IMR-90 (cell line): ENCODE measurements around the gene TERC. TPM values are rescaled to one million over a fixed set of nuclear protein-coding genes. Genes with fewer than 3 reads are reported as not detected.

ENCODE experiments used
- ATAC-seq: fragments of 200-7000 bp; cut with Tn5 transposase; 2 replicates; pipeline ENCODE4 v1.9.1; 2020; ENCODE audit warnings: low read depth, mild to moderate bottlenecking, moderate library complexity
- BruUV-seq: library from RNA; stranded (reverse); fragments of 400-500 nt; replicated peaks from 2 replicates; lab custom pipeline; 2021; lab: Mats Ljungman, UMichigan
- CTCF ChIA-PET: fragments of 300-600 bp; formaldehyde crosslinking; extraction: SDS; loops from one replicate; lab custom pipeline; 2021; ENCODE audit warnings: antibody characterized with exemption; lab: Yijun Ruan, JAX
- POLR2A ChIA-PET: fragments of 300-600 bp; sonication (Branson Sonifier 250); formaldehyde crosslinking; loops from one replicate; lab custom pipeline; 2022; ENCODE audit warnings: antibody characterized with exemption; ENCODE audit not compliant: unreplicated experiment; lab: Charles Lee
- DNase-seq: peaks from one replicate; pipeline ENCODE4 v3.0.0; 2013
- H2AFZ ChIP-seq: replicated peaks from 2 replicates; pipeline ENCODE3; 2013; ENCODE audit warnings: low read length, mild to moderate bottlenecking; ENCODE audit not compliant: poor library complexity
- H2AK5ac ChIP-seq: 2 replicates; pipeline ENCODE4 v1.6.1; 2013; ENCODE audit warnings: low read depth, low read length, inconsistent platforms
- H2AK9ac ChIP-seq: replicated peaks from 2 replicates; pipeline ENCODE3; 2013; ENCODE audit warnings: mild to moderate bottlenecking, low read depth, low read length, moderate library complexity; ENCODE audit not compliant: poor library complexity
- H2BK120ac ChIP-seq: 2 replicates; pipeline ENCODE4 v1.6.1; 2013; ENCODE audit warnings: low read depth, low read length, inconsistent platforms
- H2BK15ac ChIP-seq: 3 replicates; pipeline ENCODE4 v1.6.1; 2013; ENCODE audit warnings: low read depth, low read length, inconsistent platforms
- H2BK20ac ChIP-seq: 2 replicates; pipeline ENCODE4 v1.6.1; 2013; ENCODE audit warnings: low read depth, mild to moderate bottlenecking, inconsistent platforms, low read length, moderate library complexity
- H2BK5ac ChIP-seq: 2 replicates; pipeline ENCODE4 v1.6.1; 2013; ENCODE audit warnings: mild to moderate bottlenecking, low read depth, low read length, inconsistent platforms; ENCODE audit not compliant: poor library complexity, severe bottlenecking
- H3K14ac ChIP-seq: replicated peaks from 2 replicates; pipeline ENCODE4 v1.6.1; 2013; ENCODE audit warnings: low read depth, low read length, inconsistent platforms
- H3K18ac ChIP-seq: 2 replicates; pipeline ENCODE4 v1.6.1; 2013; ENCODE audit warnings: low read depth, low read length, control low read depth
- H3K23ac ChIP-seq: 2 replicates; pipeline ENCODE4 v1.6.1; 2013; ENCODE audit warnings: low read depth, low read length, inconsistent platforms
- H3K27ac ChIP-seq: 2 replicates; pipeline ENCODE4 v1.5.1; 2013; ENCODE audit warnings: mild to moderate bottlenecking, control low read depth, low read length; ENCODE audit not compliant: insufficient read depth
- H3K27me3 ChIP-seq: 2 replicates; pipeline ENCODE4 v1.6.1; 2013; ENCODE audit warnings: low read length; ENCODE audit not compliant: control insufficient read depth, insufficient read depth
- H3K36me3 ChIP-seq: 2 replicates; pipeline ENCODE4 v1.6.1; 2013; ENCODE audit warnings: low read length, mixed read lengths; ENCODE audit not compliant: control insufficient read depth, insufficient read depth
- H3K4ac ChIP-seq: 2 replicates; pipeline ENCODE4 v1.6.1; 2013; ENCODE audit warnings: low read depth, low read length, inconsistent platforms
- H3K4me1 ChIP-seq: 2 replicates; pipeline ENCODE4 v1.6.1; 2013; ENCODE audit warnings: low read length, mixed read lengths; ENCODE audit not compliant: control insufficient read depth, insufficient read depth
- H3K4me2 ChIP-seq: 2 replicates; pipeline ENCODE4 v1.6.1; 2013; ENCODE audit warnings: low read depth, mild to moderate bottlenecking, control low read depth, low read length, moderate library complexity
- H3K4me3 ChIP-seq: 2 replicates; pipeline ENCODE4 v1.5.1; 2013; ENCODE audit warnings: low read depth, mild to moderate bottlenecking, control low read depth, low read length, moderate library complexity; ENCODE audit not compliant: insufficient read depth
- H3K56ac ChIP-seq: 2 replicates; pipeline ENCODE4 v1.6.1; 2013; ENCODE audit warnings: low read length, inconsistent platforms; ENCODE audit not compliant: insufficient read depth; ENCODE audit errors: extremely low read depth
- H3K79me1 ChIP-seq, 2 experiments: 2 replicates each; pipeline ENCODE4 v1.6.1; 2013; ENCODE audit warnings: low read length in 2 of 2, inconsistent platforms in 1 of 2, low read depth in 1 of 2
- H3K9ac ChIP-seq: 2 replicates; pipeline ENCODE4 v1.6.1; 2013; ENCODE audit warnings: low read depth, low read length, control low read depth
- H3K9me1 ChIP-seq: 2 replicates; pipeline ENCODE4 v1.6.1; 2013; ENCODE audit warnings: low read length, inconsistent platforms; ENCODE audit not compliant: insufficient read depth
- H3K9me3 ChIP-seq: 2 replicates; pipeline ENCODE4 v1.6.1; 2013; ENCODE audit warnings: low read length; ENCODE audit not compliant: control insufficient read depth, insufficient read depth
- H4K20me1 ChIP-seq: 2 replicates; pipeline ENCODE4 v1.6.1; 2013; ENCODE audit warnings: low read length, inconsistent platforms; ENCODE audit not compliant: insufficient read depth
- H4K5ac ChIP-seq: 2 replicates; pipeline ENCODE4 v1.6.1; 2013; ENCODE audit warnings: mild to moderate bottlenecking, low read depth, low read length, control low read depth
- H4K8ac ChIP-seq, 2 experiments: 2 replicates each; pipeline ENCODE4 v1.6.1; 2013; ENCODE audit warnings: low read depth in 2 of 2, low read length in 2 of 2, control low read depth in 1 of 2, inconsistent platforms in 1 of 2
- H4K91ac ChIP-seq: 2 replicates; pipeline ENCODE4 v1.6.1; 2013; ENCODE audit warnings: low read depth, low read length, inconsistent platforms; ENCODE audit not compliant: insufficient read depth
- BHLHE40 ChIP-seq: fragments of 150-350 bp; IDR thresholded peaks from 2 replicates; pipeline ENCODE4 v1.6.1; 2016; ENCODE audit warnings: mild to moderate bottlenecking, low read depth, low read length
- CHD1 ChIP-seq: IDR thresholded peaks from 2 replicates; pipeline ENCODE4 v1.6.1; 2012; ENCODE audit warnings: low read depth, low read length, improper control_type of control experiment
- CTCF ChIP-seq: conservative IDR thresholded peaks from 2 replicates; pipeline ENCODE4 v1.5.1; 2012; ENCODE audit warnings: mild to moderate bottlenecking, low read depth, low read length, improper control_type of control experiment
- MAFK ChIP-seq: IDR thresholded peaks from 2 replicates; pipeline ENCODE4 v1.6.1; 2012; ENCODE audit warnings: low read depth, low read length, improper control_type of control experiment
- MXI1 ChIP-seq: IDR thresholded peaks from 2 replicates; pipeline ENCODE4 v1.6.1; 2012; ENCODE audit warnings: low read depth, mild to moderate bottlenecking, low read length, moderate library complexity, borderline replicate concordance
- POLR2A ChIP-seq: IDR thresholded peaks from 2 replicates; pipeline ENCODE4 v1.6.1; 2012; ENCODE audit warnings: mild to moderate bottlenecking, low read depth, low read length
- RFX5 ChIP-seq: IDR thresholded peaks from 2 replicates; pipeline ENCODE4 v1.8.0; 2012; ENCODE audit warnings: low read depth, mild to moderate bottlenecking, low read length, moderate library complexity
- SMC3 ChIP-seq: fragments of 150-350 bp; IDR thresholded peaks from 2 replicates; pipeline ENCODE4 v1.6.1; 2016; ENCODE audit warnings: low read depth, mild to moderate bottlenecking, antibody characterized with exemption, low read length, moderate library complexity
- USF2 ChIP-seq: fragments of 150-350 bp; IDR thresholded peaks from 2 replicates; pipeline ENCODE4 v1.6.1; 2017; ENCODE audit warnings: mild to moderate bottlenecking, antibody characterized with exemption, low read length, low read depth
- WGBS, 2 experiments: methylation state at CpG; one replicate each; pipeline versions ENCODE4 v1.1.5 to v1.1.7; 2013; ENCODE audit warnings: missing lambda C conversion rate in 2 of 2; ENCODE audit not compliant: insufficient read length in 1 of 2; ENCODE audit errors: extremely low coverage in 2 of 2; 5-methylcytosine and 5-hydroxymethylcytosine counted together
- dilution Hi-C: fragments of 300-500 bp; cut with HindIII; formaldehyde crosslinking; loops from one replicate; pipeline ENCODE4 v1.14.3; 2018; ENCODE audit warnings: low sequenced_read_pairs; ENCODE audit not compliant: unreplicated experiment
- in situ Hi-C: fragments of 300-500 bp; cut with MboI; formaldehyde crosslinking; loops from 3 replicates; pipeline ENCODE4 v1.14.3; 2019; ENCODE audit warnings: low sequenced_read_pairs, inconsistent platforms, mixed read lengths
- intact Hi-C: fragments of 100-400 bp; cut with micrococcal nuclease; formaldehyde crosslinking; loops from 2 replicates; pipeline ENCODE4 v1.10.0; 2022
- polyA plus RNA-seq, 3 experiments: library from polyadenylated mRNA; depleted of rRNA; stranded (reverse); fragments of >200 nt; gene quantifications; 2 replicates each; pipeline ENCODE4 v1.2.3, GENCODE V29; 2012; ENCODE audit warnings: low replicate concordance in 1 of 3
- total RNA-seq: library from RNA; depleted of rRNA; stranded (reverse); fragments of >200 nt; gene quantifications from 2 replicates; pipeline ENCODE4 v1.2.3, GENCODE V29; 2012

TERC gene
- total and polyA plus RNA-seq, 2 of the 4 experiments (the other 2 are of a cell fraction): 57.0 TPM; not detected in 1

GRCh38 chr3:169772305-169772896 lies 7.5 kb upstream of the TERC start:
- no peak for TF ChIP-seq SMC3
- TF ChIP-seq CTCF: no peak
- no peak for TF ChIP-seq RFX5
- 0 out of 2 replicates have a peak, but pooled peaks have one; percentile 26 for TF ChIP-seq CHD1
- TF ChIP-seq USF2: 0 out of 2 replicates have a peak, but pooled peaks have one; percentile 23
- no peak; the same call in 1 of the 2 replicates for TF ChIP-seq BHLHE40
- no peak for TF ChIP-seq POLR2A
- TF ChIP-seq MAFK: no peak
- peak; percentile 82; the same call in 1 of the 2 replicates for TF ChIP-seq MXI1
- H2BK5ac ChIP-seq: peak overlapping the region; percentile 86
- BruUV-seq: no TSS peak
- intact Hi-C loops: loop anchor here (2.0 to 10.0 kb wide), 2 partner anchors 212 to 626 kb away; no protein-coding TSS in a partner anchor
- H3K4me1 ChIP-seq: no peaks in the 10 kb centered on the region
- ChIA-PET POLR2A (interaction anchor here (0.6 kb wide), 1 partner anchor 774 kb away, joined by 3 read pairs; no protein-coding TSS in a partner anchor), CTCF (interaction anchor here (0.7 to 0.8 kb wide), 2 partner anchors 11 to 38 kb away, joined by 4 read pairs; no protein-coding TSS in a partner anchor)
- H3K4me3 ChIP-seq: peak overlapping the region; percentile 80
- ATAC-seq: peak; percentile 51
- H4K91ac ChIP-seq: peak overlapping the region; percentile 81
- 0% methylated on average over 2 of the region's 15 CpGs; no CpG with 5 or more reads in 1 of the 2 experiments for WGBS, 2 experiments
- peak overlapping the region; percentile 83 for H3K23ac ChIP-seq
- H3K79me1 ChIP-seq: peaks cover 5 to 9% of the 10 kb centered on the region in 2 experiments
- no peaks in the 10 kb centered on the region for H3K27me3 ChIP-seq
- peak overlapping the region; percentile 90 for H2AK9ac ChIP-seq
- peak overlapping the region; percentile 41 for H2AK5ac ChIP-seq
- peak overlapping the region; percentile 70 for H3K18ac ChIP-seq
- in situ Hi-C loops: loop anchor here (25.0 kb wide), 1 partner anchor 1685 kb away; the partner anchor contains the start of gene GOLIM4
- H2BK20ac ChIP-seq: no peak overlapping the region
- H3K56ac ChIP-seq: peak overlapping the region; percentile 91
- H3K4me2 ChIP-seq: peak overlapping the region; percentile 83
- peak overlapping the region; percentile 82 for H3K9ac ChIP-seq
- peak overlapping the region; percentile 94 for H3K4ac ChIP-seq
- peak overlapping the region; percentile 72 for H4K5ac ChIP-seq
- peak overlapping the region; percentile 8; the same call in 1 of the 3 replicates for H2BK15ac ChIP-seq
- peak overlapping the region; percentile 97 for H3K14ac ChIP-seq
- 0 out of 2 replicates have a peak, but pooled peaks cover 2% of the 10 kb centered on the region for H3K36me3 ChIP-seq
- no peaks in the 10 kb centered on the region for H3K9me3 ChIP-seq
- peak; percentile 81 for DNase-seq
- dilution Hi-C loops: no loop called here
- peak overlapping the region; percentile 35; the same call in 1 of the 2 replicates for H2BK120ac ChIP-seq
- peak overlapping the region; percentile 94 for H2AFZ ChIP-seq
- H4K8ac ChIP-seq: peak overlapping the region; percentile 63 to 92
- no peaks in the 10 kb centered on the region for H3K9me1 ChIP-seq
- no peaks in the 10 kb centered on the region for H4K20me1 ChIP-seq
- H3K27ac ChIP-seq: peak overlapping the region; percentile 93
